ENCODE measurements around the gene SH3RF3. TPM values are rescaled to one million over a fixed set of nuclear protein-coding genes. Genes with fewer than 3 reads are reported as not detected.
A peak's percentile ranks its signal among the peaks of the same experiment; 100 is the strongest.

SH3RF3 gene
- total and polyA plus RNA-seq, 10 of the 15 experiments (the other 5 are each of a cell fraction or from before 2014, with no cell fraction given): 0.08 to 8.8 (median 2.3) TPM

- in situ Hi-C loops (cut with MboI): no loop called here
- intact Hi-C loops (cut with micrococcal nuclease; ENCODE audit: unreplicated experiment): loop anchor here (1.0 to 10.0 kb wide), 5 partner anchors 116 to 468 kb away; no protein-coding TSS in a partner anchor
- FAIRE-seq (peak; percentile 7), DNase-seq (ENCODE audit: low read depth, low spot score) (no peak), ATAC-seq (no peak)
- peak overlapping the region; percentile 34 for H3K4me2 ChIP-seq (ENCODE audit: control insufficient read depth, insufficient read depth)
- RAD21 ChIA-PET (ENCODE audit: unreplicated experiment): interaction anchor here (1.1 to 2.9 kb wide), 8 partner anchors 14 to 386 kb away, joined by 3 to 21 read pairs (median 8); partner anchors contain the start of gene SH3RF3
- TF ChIP-seq, protein P1, sequence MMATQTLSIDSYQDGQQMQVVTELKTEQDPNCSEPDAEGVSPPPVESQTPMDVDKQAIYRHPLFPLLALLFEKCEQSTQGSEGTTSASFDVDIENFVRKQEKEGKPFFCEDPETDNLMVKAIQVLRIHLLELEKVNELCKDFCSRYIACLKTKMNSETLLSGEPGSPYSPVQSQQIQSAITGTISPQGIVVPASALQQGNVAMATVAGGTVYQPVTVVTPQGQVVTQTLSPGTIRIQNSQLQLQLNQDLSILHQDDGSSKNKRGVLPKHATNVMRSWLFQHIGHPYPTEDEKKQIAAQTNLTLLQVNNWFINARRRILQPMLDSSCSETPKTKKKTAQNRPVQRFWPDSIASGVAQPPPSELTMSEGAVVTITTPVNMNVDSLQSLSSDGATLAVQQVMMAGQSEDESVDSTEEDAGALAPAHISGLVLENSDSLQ (IDR thresholded peaks at IDR 0.05): peak; percentile 39; the same call in 1 of the 2 replicates
- TF ChIP-seq PAX8 (IDR thresholded peaks at IDR 0.05) (peak; percentile 91; the same call in 1 of the 2 replicates), KDM1A (IDR thresholded peaks at IDR 0.05; ENCODE audit: borderline replicate concordance) (peak; percentile 93; the same call in 1 of the 2 replicates), BHLHE40 (IDR thresholded peaks at IDR 0.05; ENCODE audit: borderline replicate concordance in 1 of 2, low read depth in 2 of 2, low read length in 1 of 2) (0 out of 4 replicates have a peak, but pooled peaks of 1 of the 2 experiments have one; percentile 0), IKZF2 (IDR thresholded peaks at IDR 0.05) (no peak), HDGF (IDR thresholded peaks at IDR 0.05) (peak; percentile 93; the same call in 1 of the 2 replicates)
- H4K20me1 ChIP-seq (ENCODE audit: control insufficient read depth, insufficient read depth): no peaks in the 10 kb centered on the region
- no peaks in the 10 kb centered on the region for H3K27me3 ChIP-seq (replicated peaks in 1 of 2; ENCODE audit: control insufficient read depth in 2 of 2, insufficient read depth in 2 of 2, low read length in 1 of 2)
- H3K79me2 ChIP-seq (ENCODE audit: control insufficient read depth, insufficient read depth, low read length): no peaks in the 10 kb centered on the region
- no peak overlapping the region for H3K4me3 ChIP-seq
- POLR2A ChIA-PET: interaction anchor here (1.1 kb wide), 1 partner anchor 296 kb away, joined by 4 read pairs; no protein-coding TSS in a partner anchor
- H3K9ac ChIP-seq (ENCODE audit: control insufficient read depth, insufficient read depth, low read length): no peak overlapping the region
- CTCF ChIA-PET: no interaction called here
- peaks cover 37% of the 10 kb centered on the region for H3K4me1 ChIP-seq (ENCODE audit: control insufficient read depth, insufficient read depth, low read length)
- no peak overlapping the region for H2AFZ ChIP-seq (ENCODE audit: control insufficient read depth, low read depth, low read length)
- peak overlapping the region; percentile 89 for H3K27ac ChIP-seq (ENCODE audit: control insufficient read depth, insufficient read depth)
- H3K9me3 ChIP-seq (replicated peaks; ENCODE audit: control insufficient read depth, insufficient read depth, low read length): no peaks in the 10 kb centered on the region; the same call in 2 of the 3 replicates
- no TSS peak for BruUV-seq (replicated peaks)
- SMC1A ChIA-PET (ENCODE audit: uncharacterized antibody, unreplicated experiment): interaction anchor here (0.9 to 1.9 kb wide), 8 partner anchors 33 to 386 kb away, joined by 3 to 12 read pairs (median 4); no protein-coding TSS in a partner anchor
- no peaks in the 10 kb centered on the region for H3K36me3 ChIP-seq (ENCODE audit: control insufficient read depth in 2 of 2, insufficient read depth in 2 of 2, low read length in 1 of 2)
- 65% methylated on average over 5 of the region's 5 CpGs for WGBS (ENCODE audit: insufficient coverage, insufficient replicate concordance, low lambda C conversion rate, missing lambda C conversion rate)
Measured at GRCh38 chr2:109513230-109513629, 384.2 kb downstream of the SH3RF3 start.

All from GM12878 (cell line).